Ovary (tissue), 9 donors: ENCODE results near the gene SREK1IP1. TPM values are rescaled to one million over a fixed set of nuclear protein-coding genes. Genes with fewer than 3 reads are reported as not detected.

Source experiments
- DNase-seq, 5 donors: peaks; one replicate each; pipeline ENCODE4 v3.0.0-alpha.2; 2019 to 2020
- H3K27ac ChIP-seq, 2 donors: fragments of 200-600 bp; one replicate each; pipeline versions ENCODE4 v1.5.1 to v1.8.0; 2019 to 2022
- H3K27me3 ChIP-seq: fragments of 200-600 bp; one replicate; pipeline ENCODE4 v1.8.0; 2022
- H3K36me3 ChIP-seq: fragments of 200-600 bp; sonication (generic); one replicate; pipeline ENCODE4 v1.5.1; 2019
- H3K4me1 ChIP-seq: one replicate; pipeline ENCODE4 v1.8.1; 2013; ENCODE audit warnings: mild to moderate bottlenecking, moderate library complexity; ENCODE audit not compliant: insufficient read depth
- H3K4me3 ChIP-seq: fragments of 200-600 bp; sonication (generic); one replicate; pipeline ENCODE4 v1.5.1; 2017
- H3K9me3 ChIP-seq, 2 donors: fragments of 200-600 bp in 1 of 2; sonication (generic) in 1 of 2; one replicate each; pipeline versions ENCODE4 v1.5.1 to v1.8.1; 2013 to 2019; ENCODE audit warnings: mild to moderate bottlenecking in 1 of 2, moderate library complexity in 1 of 2
- CTCF ChIP-seq, 3 donors: fragments of 450-650 bp in 2 of 3; fragments of 200-600 bp in 1 of 3; IDR thresholded peaks; one replicate each; pipeline versions ENCODE4 v1.5.1 to v1.8.0; 2016 to 2022; ENCODE audit warnings: antibody characterized with exemption in 3 of 3, mild to moderate bottlenecking in 1 of 3
- EP300 ChIP-seq: sonication (generic); formaldehyde crosslinking; IDR thresholded peaks from one replicate; pipeline ENCODE4 v1.6.1; 2017; ENCODE audit warnings: antibody characterized with exemption
- POLR2A ChIP-seq: fragments of 450-650 bp; IDR thresholded peaks from one replicate; pipeline ENCODE4 v1.6.1; 2017; ENCODE audit warnings: antibody characterized with exemption, mild to moderate bottlenecking, moderate library complexity
- WGBS, 3 donors: extraction: QIAGEN DNeasy Blood & Tissue Kit in 1 of 3; methylation state at CpG; one replicate each; pipeline versions ENCODE4 v1.1.5 to v1.1.7; 2013 to 2017; 5-methylcytosine and 5-hydroxymethylcytosine counted together
- intact Hi-C, 4 donors: fragments of 100-400 bp; cut with DNase I; formaldehyde crosslinking; loops; one replicate each; pipeline versions ENCODE4 v1.11.0 to v1.15.1; 2022 to 2023
- polyA plus RNA-seq, 2 donors: library from polyadenylated mRNA; stranded (reverse); fragments of 200-250 nt in 1 of 2; fragments of 350-450 nt in 1 of 2; fragmentation: Illumina TruSeq in 1 of 2; extraction: RNeasy Lipid Tissue Mini Kit (QIAGEN cat#74804) in 1 of 2; gene quantifications; one replicate each; pipeline ENCODE4 v1.2.3, GENCODE V29; 2013 to 2014
- total RNA-seq, 7 donors: library from RNA; depleted of rRNA in 2 of 7; stranded (reverse); fragments of >200 nt in 2 of 7; fragmentation: NEBNext Ultra II Directional in 3 of 7; extraction: Animal tissue kit (Norgen Biotek cat#: 25700) in 3 of 7; gene quantifications; one replicate each; pipeline versions ENCODE4 v1.1.0 to v1.2.4, GENCODE V29; 2016 to 2023
- donor health status: DM: no; HTN: no; CAD: no; lungs with moderate emphysema.
- donor health status: DM: no; HTN: no; CAD: no.
- donor health status: Bipolar disorder and iron deficiency.
- donor health status: DM: yes; HTN: yes; CAD: no.
- donor health status: DM: no; HTN: no; CAD: no.
- donor health status: DM: yes; HTN: yes; CAD: no.

Gene SREK1IP1
- total and polyA plus RNA-seq, 9 donors = 6.1 to 18.9 (median 12.3) TPM

GRCh38 chr5:64794053-64794770 is 25.7 kb upstream of the SREK1IP1 start:
- Histone ChIP-seq H3K9me3 (no peaks in the 10 kb centered on the region), H3K4me1 (peaks cover 3% of the 10 kb centered on the region), H3K27ac (no peak overlapping the region), H3K4me3 (no peak overlapping the region), H3K36me3 (no peaks in the 10 kb centered on the region), H3K27me3 (no peaks in the 10 kb centered on the region)
- DNase-seq = no peak
- no peak for TF ChIP-seq POLR2A
- TF ChIP-seq EP300 = no peak
- no peak for TF ChIP-seq CTCF (IDR thresholded peaks at IDR 0.05)
- 74 to 86% (median 76%) methylated on average over 3 of the region's 3 CpGs for WGBS, 3 donors
- intact Hi-C loops = no loop called here

- no peak for DNase-seq
- intact Hi-C loops = no loop called here
Measured at GRCh38 chr5:64792469-64792868, 24.0 kb upstream of the SREK1IP1 start.

GRCh38 chr5:64790210-64790609 is 21.7 kb upstream of the SREK1IP1 start:
- Histone ChIP-seq H3K27me3 (no peaks in the 10 kb centered on the region), H3K36me3 (no peaks in the 10 kb centered on the region), H3K9me3 (no peaks in the 10 kb centered on the region), H3K27ac (no peak overlapping the region), H3K4me1 (peaks cover 3% of the 10 kb centered on the region), H3K4me3 (no peak overlapping the region)
- intact Hi-C loops = no loop called here
- no peak for DNase-seq
- no peak for TF ChIP-seq CTCF (IDR thresholded peaks at IDR 0.05)
- no peak for TF ChIP-seq EP300
- TF ChIP-seq POLR2A = no peak
- WGBS, 3 donors = 91 to 100% (median 100%) methylated on average over 1 of the region's 1 CpG

More at GRCh38 chr5:64792469-64792868, 24.0 kb upstream of the SREK1IP1 start:
- no peak overlapping the region for H3K4me3 ChIP-seq
- no peaks in the 10 kb centered on the region for H3K27me3 ChIP-seq
- H3K4me1 ChIP-seq = peaks cover 3% of the 10 kb centered on the region
- H3K27ac ChIP-seq = no peak overlapping the region
- TF ChIP-seq CTCF (IDR thresholded peaks at IDR 0.05) = no peak
- TF ChIP-seq POLR2A = no peak
- no peaks in the 10 kb centered on the region for H3K36me3 ChIP-seq
- H3K9me3 ChIP-seq = no peaks in the 10 kb centered on the region

- TF ChIP-seq POLR2A (no peak), EP300 (no peak), CTCF (IDR thresholded peaks at IDR 0.05) (no peak)
- Histone ChIP-seq H3K36me3 (no peaks in the 10 kb centered on the region), H3K27me3 (no peaks in the 10 kb centered on the region), H3K27ac (no peak overlapping the region), H3K4me1 (peaks cover 3% of the 10 kb centered on the region), H3K4me3 (no peak overlapping the region), H3K9me3 (no peaks in the 10 kb centered on the region)
- intact Hi-C loops = loop anchor here in 1 of 4 donors (5.0 kb wide), 1 partner anchor 152 kb away; no protein-coding TSS in a partner anchor
- 89 to 93% (median 92%) methylated on average over 3 of the region's 3 CpGs for WGBS, 3 donors
- no peak for DNase-seq
Measured at GRCh38 chr5:64789457-64789856, 21.0 kb upstream of the SREK1IP1 start.
